ENCODE results near the gene CAV2. TPM values are rescaled to one million over a fixed set of nuclear protein-coding genes. Genes with fewer than 3 reads are reported as not detected.

The CAV2 gene
- 154 to 204 TPM (median 186 TPM) in 5 replicates for total RNA-seq (2022; extraction: Qiagen RNA extraction)

GRCh38 chr7:116499168-116500077 is at the start of gene CAV2:
Gene CAV2 (plus strand): TSS chr7:116499738. CDS start chr7:116499782, 44 bp downstream.

GRCh38 chr7:116524609-116525297 is 25.2 kb downstream of the CAV2 start, which contains the start of gene CAV1:
Gene CAV1 (plus strand): TSS chr7:116525036. CDS start chr7:116525063, 27 bp downstream.

Other genes starting within 250 kb of the CAV2 start
- gene CAV1, start 25.3 kb downstream of the CAV2 start, total RNA-seq (2022; extraction: Qiagen RNA extraction) = 512 to 685 TPM (median 586 TPM) in 5 replicates
- 60.7 to 85.2 TPM (median 75.3 TPM) in 5 replicates for gene MET, start 172.5 kb downstream of the CAV2 start, total RNA-seq (2022; extraction: Qiagen RNA extraction)